Ovary (tissue), 3 donors: ENCODE measurements around the gene NPTN.
"Not testable (repeated sequence)": the region's sequence is repeated elsewhere in the genome, so short reads cannot be mapped to it uniquely, and the experiment has no call there.

Experiments
- CTCF ChIP-seq, 3 donors: fragments of 450-650 bp in 2 of 3; fragments of 200-600 bp in 1 of 3; IDR thresholded peaks; one replicate each; pipeline versions ENCODE4 v1.5.1 to v1.8.0; 2016 to 2022; ENCODE audit warnings: antibody characterized with exemption in 3 of 3, mild to moderate bottlenecking in 1 of 3
- EP300 ChIP-seq: sonication (generic); formaldehyde crosslinking; IDR thresholded peaks from one replicate; pipeline ENCODE4 v1.6.1; 2017; ENCODE audit warnings: antibody characterized with exemption
- POLR2A ChIP-seq: fragments of 450-650 bp; IDR thresholded peaks from one replicate; pipeline ENCODE4 v1.6.1; 2017; ENCODE audit warnings: antibody characterized with exemption, mild to moderate bottlenecking, moderate library complexity
- donor health status: DM: no; HTN: no; CAD: no.

- TF ChIP-seq CTCF (IDR thresholded peaks at IDR 0.05); POLR2A; EP300: not testable (repeated sequence)
Observed at GRCh38 chr15:73577593-73577992, 55.6 kb downstream of the NPTN start.
